ENCODE measurements around the gene TAF3. TPM values are rescaled to one million over a fixed set of nuclear protein-coding genes. Genes with fewer than 3 reads are reported as not detected.

Gene TAF3
- polyA plus RNA-seq, 1 donor (not counting 4 experiments of a cell fraction or from before 2014, with no cell fraction given): 2.0 TPM

DNA sequence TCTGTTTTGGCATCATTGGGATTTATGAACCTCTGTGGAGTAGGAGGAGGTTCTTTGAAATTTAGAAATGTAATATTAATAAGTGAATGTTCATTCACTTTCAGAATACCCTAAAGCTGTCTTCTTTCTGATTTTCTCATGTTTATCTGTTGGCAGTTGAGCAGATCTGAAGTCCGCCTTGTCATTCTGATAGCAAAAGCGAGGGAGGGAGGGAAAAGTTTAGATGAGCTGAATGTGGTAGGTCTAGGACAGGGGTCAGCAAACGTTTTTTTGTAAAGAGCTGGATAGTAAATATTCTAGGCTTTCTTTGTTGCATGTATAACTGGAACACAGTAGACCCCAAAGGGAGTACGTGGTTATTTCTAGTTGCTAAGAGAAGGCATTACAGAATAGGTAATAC lies 141.8 kb downstream of the TAF3 start:
- Histone ChIP-seq H3K9me3 (ENCODE audit: control insufficient read depth, low read depth, low read length) (no peaks in the 10 kb centered on the region), H2AFZ (ENCODE audit: control insufficient read depth, low read length) (no peak overlapping the region), H3K27ac (ENCODE audit: control insufficient read depth, insufficient read depth, low read length) (no peak overlapping the region), H3K9ac (ENCODE audit: control insufficient read depth, extremely low read depth, insufficient read depth, low read length) (no peak overlapping the region), H3K4me3 (ENCODE audit: control insufficient read depth in 2 of 3, extremely low read depth in 1 of 3, insufficient read depth in 2 of 3, low read depth in 1 of 3, low read length in 3 of 3) (no peak overlapping the region), H3K79me2 (ENCODE audit: control insufficient read depth, insufficient read depth, low read length) (peaks cover 2% of the 10 kb centered on the region), H3K9me1 (ENCODE audit: control insufficient read depth, extremely low read depth, insufficient read depth, low read length) (no peaks in the 10 kb centered on the region), H3K36me3 (ENCODE audit: control insufficient read depth in 2 of 2, extremely low read depth in 1 of 2, insufficient read depth in 2 of 2, low read length in 2 of 2) (peaks cover 3 to 5% of the 10 kb centered on the region in 2 experiments), H3K4me1 (ENCODE audit: control insufficient read depth, extremely low read depth, insufficient read depth, low read length) (peaks cover 6% of the 10 kb centered on the region), H3K4me2 (ENCODE audit: control insufficient read depth, extremely low read depth, insufficient read depth, low read depth, low read length) (no peak overlapping the region), H4K20me1 (ENCODE audit: control insufficient read depth, extremely low read depth, insufficient read depth, low read length) (no peaks in the 10 kb centered on the region), H3K27me3 (ENCODE audit: control insufficient read depth, extremely low read depth, insufficient read depth, low read length) (no peaks in the 10 kb centered on the region)
- no peak for TF ChIP-seq EZH2 (IDR thresholded peaks at IDR 0.05; ENCODE audit: low read length)
- TF ChIP-seq, protein P1, sequence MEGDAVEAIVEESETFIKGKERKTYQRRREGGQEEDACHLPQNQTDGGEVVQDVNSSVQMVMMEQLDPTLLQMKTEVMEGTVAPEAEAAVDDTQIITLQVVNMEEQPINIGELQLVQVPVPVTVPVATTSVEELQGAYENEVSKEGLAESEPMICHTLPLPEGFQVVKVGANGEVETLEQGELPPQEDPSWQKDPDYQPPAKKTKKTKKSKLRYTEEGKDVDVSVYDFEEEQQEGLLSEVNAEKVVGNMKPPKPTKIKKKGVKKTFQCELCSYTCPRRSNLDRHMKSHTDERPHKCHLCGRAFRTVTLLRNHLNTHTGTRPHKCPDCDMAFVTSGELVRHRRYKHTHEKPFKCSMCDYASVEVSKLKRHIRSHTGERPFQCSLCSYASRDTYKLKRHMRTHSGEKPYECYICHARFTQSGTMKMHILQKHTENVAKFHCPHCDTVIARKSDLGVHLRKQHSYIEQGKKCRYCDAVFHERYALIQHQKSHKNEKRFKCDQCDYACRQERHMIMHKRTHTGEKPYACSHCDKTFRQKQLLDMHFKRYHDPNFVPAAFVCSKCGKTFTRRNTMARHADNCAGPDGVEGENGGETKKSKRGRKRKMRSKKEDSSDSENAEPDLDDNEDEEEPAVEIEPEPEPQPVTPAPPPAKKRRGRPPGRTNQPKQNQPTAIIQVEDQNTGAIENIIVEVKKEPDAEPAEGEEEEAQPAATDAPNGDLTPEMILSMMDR (optimal IDR thresholded peaks at IDR 0.05 in 1 of 3, IDR thresholded peaks at IDR 0.05 in 1 of 3, conservative IDR thresholded peaks at IDR 0.05 in 1 of 3; ENCODE audit: extremely low read depth in 1 of 3, insufficient read depth in 2 of 3, low read length in 3 of 3): no peak
- dilution Hi-C loops (cut with MboI; ENCODE audit: extremely low pct_ligation_motif_present, low sequenced_read_pairs): no loop called here
- FAIRE-seq (no peak), DNase-seq (ENCODE audit: low read depth, low spot score) (no peak)

DNA sequence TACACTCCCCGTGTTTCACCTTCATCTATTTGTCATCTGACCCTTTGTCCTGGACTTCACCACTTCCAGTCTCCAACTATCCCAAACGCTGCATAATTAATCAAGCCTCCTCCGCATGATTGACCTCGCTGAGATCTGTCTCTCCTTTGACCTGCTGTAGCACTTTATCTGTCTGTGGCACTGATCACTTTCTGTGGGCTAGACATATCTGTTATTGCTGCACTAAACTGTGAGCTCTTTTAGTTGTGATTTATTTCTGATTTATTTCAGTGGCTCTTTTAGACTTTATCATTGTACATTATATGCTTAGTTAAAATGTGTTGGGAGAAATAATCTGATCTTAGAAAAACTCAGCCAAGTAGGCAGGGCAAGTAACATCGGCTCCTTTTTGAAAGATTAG lies 144.3 kb downstream of the TAF3 start:
- no peak overlapping the region for H3K9ac ChIP-seq (ENCODE audit: control insufficient read depth, extremely low read depth, insufficient read depth, low read length)
- H3K4me2 ChIP-seq (ENCODE audit: control insufficient read depth, extremely low read depth, insufficient read depth, low read depth, low read length): no peak overlapping the region
- H4K20me1 ChIP-seq (ENCODE audit: control insufficient read depth, extremely low read depth, insufficient read depth, low read length): no peaks in the 10 kb centered on the region
- H3K9me1 ChIP-seq (ENCODE audit: control insufficient read depth, extremely low read depth, insufficient read depth, low read length): no peaks in the 10 kb centered on the region
- no peak for DNase-seq (ENCODE audit: low read depth, low spot score)
- H3K9me3 ChIP-seq (ENCODE audit: control insufficient read depth, low read depth, low read length): no peaks in the 10 kb centered on the region
- H3K4me3 ChIP-seq (ENCODE audit: control insufficient read depth in 2 of 3, extremely low read depth in 1 of 3, insufficient read depth in 2 of 3, low read depth in 1 of 3, low read length in 3 of 3): no peak overlapping the region
- no peak overlapping the region for H3K27ac ChIP-seq (ENCODE audit: control insufficient read depth, insufficient read depth, low read length)
- dilution Hi-C loops (cut with MboI; ENCODE audit: extremely low pct_ligation_motif_present, low sequenced_read_pairs): no loop called here
- TF ChIP-seq EZH2 (IDR thresholded peaks at IDR 0.05; ENCODE audit: low read length): no peak
- TF ChIP-seq, protein P1 (optimal IDR thresholded peaks at IDR 0.05 in 1 of 3, IDR thresholded peaks at IDR 0.05 in 1 of 3, conservative IDR thresholded peaks at IDR 0.05 in 1 of 3; ENCODE audit: extremely low read depth in 1 of 3, insufficient read depth in 2 of 3, low read length in 3 of 3): no peak
- peaks cover 3 to 7% of the 10 kb centered on the region in 2 experiments for H3K36me3 ChIP-seq (ENCODE audit: control insufficient read depth in 2 of 2, extremely low read depth in 1 of 2, insufficient read depth in 2 of 2, low read length in 2 of 2)
- H3K27me3 ChIP-seq (ENCODE audit: control insufficient read depth, extremely low read depth, insufficient read depth, low read length): no peaks in the 10 kb centered on the region
- no peak overlapping the region for H2AFZ ChIP-seq (ENCODE audit: control insufficient read depth, low read length)
- H3K79me2 ChIP-seq (ENCODE audit: control insufficient read depth, insufficient read depth, low read length): no peaks in the 10 kb centered on the region
- no peaks in the 10 kb centered on the region for H3K4me1 ChIP-seq (ENCODE audit: control insufficient read depth, extremely low read depth, insufficient read depth, low read length)
- no peak for FAIRE-seq

All from keratinocyte (primary cell).